H1 (cell line): ENCODE data around the gene KLHL10. TPM values are rescaled to one million over a fixed set of nuclear protein-coding genes. Genes with fewer than 3 reads are reported as not detected.

Source experiments
- CTCF ChIA-PET: fragments of 300-600 bp; sonication (Branson Sonifier 250); formaldehyde crosslinking; loops from one replicate; lab custom pipeline; 2021; ENCODE audit not compliant: partially characterized antibody; lab: Charles Lee
- POLR2A ChIA-PET: fragments of 300-600 bp; sonication (Branson Sonifier 250); formaldehyde crosslinking; loops from one replicate; lab custom pipeline; 2021; ENCODE audit warnings: inconsistent platforms; ENCODE audit not compliant: partially characterized antibody; lab: Charles Lee
- DNase-seq, 2 experiments: peaks; one replicate each; pipeline versions ENCODE4 v3.0.0 to v3.0.0-alpha.2; 2010 to 2022; ENCODE audit warnings: low spot score in 2 of 2, low read depth in 1 of 2, mixed read lengths in 1 of 2
- FAIRE-seq: peaks from 2 replicates; lab custom pipeline; 2011; peaks lifted over from hg19 to GRCh38; lab: Jason Lieb, UNC
- H2AFZ ChIP-seq: 2 replicates; pipeline ENCODE4 v1.8.1; 2012; ENCODE audit warnings: low read length, inconsistent platforms
- H2AK5ac ChIP-seq: 2 replicates; pipeline ENCODE4 v1.6.1; 2013; ENCODE audit warnings: low read depth, low read length
- H2BK120ac ChIP-seq: replicated peaks from 2 replicates; pipeline ENCODE3; 2013; ENCODE audit warnings: low read depth, low read length, inconsistent platforms
- H2BK12ac ChIP-seq: 2 replicates; pipeline ENCODE4 v1.6.1; 2013; ENCODE audit warnings: low read depth, low read length
- H2BK15ac ChIP-seq: 2 replicates; pipeline ENCODE4 v1.6.1; 2013; ENCODE audit warnings: low read length
- H2BK20ac ChIP-seq: 2 replicates; pipeline ENCODE4 v1.6.1; 2013; ENCODE audit warnings: low read length
- H2BK5ac ChIP-seq: 2 replicates; pipeline ENCODE4 v1.6.1; 2013; ENCODE audit warnings: low read depth, low read length
- H3K14ac ChIP-seq: 2 replicates; pipeline ENCODE4 v1.6.1; 2013; ENCODE audit warnings: inconsistent platforms; ENCODE audit not compliant: insufficient read length
- H3K18ac ChIP-seq: 2 replicates; pipeline ENCODE4 v1.6.1; 2013; ENCODE audit warnings: low read length; ENCODE audit errors: extremely low read depth
- H3K23ac ChIP-seq: 2 replicates; pipeline ENCODE4 v1.6.1; 2013; ENCODE audit warnings: inconsistent platforms; ENCODE audit not compliant: insufficient read length
- H3K23me2 ChIP-seq: 2 replicates; pipeline ENCODE4 v1.6.1; 2013; ENCODE audit warnings: low read depth, low read length
- H3K27ac ChIP-seq: 2 replicates; pipeline ENCODE4 v1.6.1; 2011; ENCODE audit warnings: low read depth, low read length, inconsistent platforms
- H3K27me3 ChIP-seq, 4 experiments: replicated peaks in 1 of 4; 1 replicate in 1 of 4; 2 replicates in 3 of 4; pipeline versions ENCODE4 v1.6.1 to v1.8.1; 2011 to 2013; ENCODE audit warnings: low read length in 3 of 4, mild to moderate bottlenecking in 3 of 4, inconsistent platforms in 2 of 4, mixed read lengths in 2 of 4, moderate library complexity in 1 of 4; ENCODE audit not compliant: control insufficient read depth in 3 of 4, insufficient read depth in 3 of 4; ENCODE audit errors: extremely low read depth in 1 of 4
- H3K36me3 ChIP-seq, 4 experiments: 2 replicates each; pipeline versions ENCODE4 v1.6.1 to v1.8.1; 2011 to 2013; ENCODE audit warnings: mild to moderate bottlenecking in 4 of 4, low read length in 3 of 4, moderate library complexity in 2 of 4, control low read depth in 1 of 4, inconsistent platforms in 1 of 4; ENCODE audit not compliant: insufficient read depth in 4 of 4, control insufficient read depth in 2 of 4
- H3K4ac ChIP-seq: replicated peaks from 2 replicates; pipeline ENCODE3; 2013; ENCODE audit warnings: low read length, low read depth, mixed read lengths, inconsistent platforms; ENCODE audit not compliant: insufficient read length
- H3K4me1 ChIP-seq, 4 experiments: replicated peaks in 1 of 4; 1 replicate in 1 of 4; 2 replicates in 3 of 4; pipeline versions ENCODE4 v1.6.1 to v1.8.1; 2011 to 2013; ENCODE audit warnings: low read length in 3 of 4, inconsistent platforms in 2 of 4, mixed read lengths in 1 of 4; ENCODE audit not compliant: insufficient read depth in 4 of 4, control insufficient read depth in 3 of 4
- H3K4me2 ChIP-seq, 2 experiments: 2 replicates each; pipeline versions ENCODE4 v1.6.1 to v1.8.1; 2011 to 2013; ENCODE audit warnings: low read depth in 2 of 2, low read length in 2 of 2, control low read depth in 1 of 2, inconsistent platforms in 1 of 2, mild to moderate bottlenecking in 1 of 2; ENCODE audit not compliant: insufficient read depth in 1 of 2
- H3K4me3 ChIP-seq, 4 experiments: fragments of 200-600, 300-600 bp in 1 of 4; sonication (generic), shearing (Covaris generic), sonication (Bioruptor Twin) in 1 of 4; 2 replicates each; pipeline versions ENCODE4 v1.5.1 to v1.8.1; 2011 to 2016; ENCODE audit warnings: low read length in 4 of 4, low read depth in 3 of 4, control low read depth in 2 of 4, inconsistent platforms in 2 of 4, mild to moderate bottlenecking in 2 of 4, mixed read lengths in 1 of 4, moderate library complexity in 1 of 4; ENCODE audit not compliant: insufficient read depth in 2 of 4; ENCODE audit errors: extremely low read depth in 1 of 4
- H3K56ac ChIP-seq: replicated peaks from 2 replicates; pipeline ENCODE3; 2013; ENCODE audit warnings: low read depth, mild to moderate bottlenecking, mixed read lengths, low read length, inconsistent platforms; ENCODE audit not compliant: insufficient read length
- H3K79me1 ChIP-seq: 2 replicates; pipeline ENCODE4 v1.6.1; 2013; ENCODE audit warnings: low read depth, low read length, control low read depth
- H3K79me2 ChIP-seq, 2 experiments: 2 replicates each; pipeline versions ENCODE4 v1.6.1 to v1.8.1; 2012 to 2013; ENCODE audit warnings: low read length in 2 of 2, mild to moderate bottlenecking in 2 of 2, inconsistent platforms in 1 of 2; ENCODE audit not compliant: insufficient read depth in 2 of 2, control insufficient read depth in 1 of 2
- H3K9ac ChIP-seq, 4 experiments: replicated peaks in 1 of 4; 1 replicate in 1 of 4; 2 replicates in 3 of 4; pipeline versions ENCODE4 v1.6.1 to v1.8.1; 2011 to 2013; ENCODE audit warnings: low read depth in 3 of 4, low read length in 3 of 4, control low read depth in 2 of 4, mild to moderate bottlenecking in 2 of 4, moderate library complexity in 2 of 4, inconsistent platforms in 1 of 4; ENCODE audit errors: extremely low read depth in 1 of 4
- H3K9me3 ChIP-seq, 2 experiments: 2 replicates each; pipeline versions ENCODE4 v1.6.1 to v1.8.1; 2012 to 2013; ENCODE audit warnings: mild to moderate bottlenecking in 2 of 2, moderate library complexity in 2 of 2, control low read depth in 1 of 2, inconsistent platforms in 1 of 2, low read depth in 1 of 2, low read length in 1 of 2, mixed read lengths in 1 of 2; ENCODE audit not compliant: insufficient read depth in 2 of 2
- H4K20me1 ChIP-seq, 2 experiments: replicated peaks in 1 of 2; 2 replicates each; pipeline versions ENCODE3 to v1.8.1; 2011 to 2013; ENCODE audit warnings: inconsistent platforms in 2 of 2, low read length in 2 of 2, mild to moderate bottlenecking in 1 of 2; ENCODE audit not compliant: insufficient read depth in 2 of 2, control insufficient read depth in 1 of 2
- H4K5ac ChIP-seq: 2 replicates; pipeline ENCODE4 v1.6.1; 2013; ENCODE audit warnings: low read length, low read depth, mixed read lengths, inconsistent platforms; ENCODE audit not compliant: insufficient read length
- H4K8ac ChIP-seq: 2 replicates; pipeline ENCODE4 v1.8.0; 2013; ENCODE audit warnings: mild to moderate bottlenecking, moderate library complexity, low read length, inconsistent platforms; ENCODE audit not compliant: insufficient read depth; ENCODE audit errors: extremely low read depth
- H4K91ac ChIP-seq: replicated peaks from 2 replicates; pipeline ENCODE3; 2013; ENCODE audit warnings: low read length, mixed read lengths, inconsistent platforms; ENCODE audit not compliant: insufficient read length
- BCL11A ChIP-seq, 2 experiments: IDR thresholded peaks; one replicate each; pipeline ENCODE4 v1.6.1; 2011; ENCODE audit warnings: low read depth in 2 of 2, low read length in 2 of 2, mild to moderate bottlenecking in 2 of 2
- CHD1 ChIP-seq: IDR thresholded peaks from 2 replicates; pipeline ENCODE4 v1.6.1; 2012; ENCODE audit warnings: low read depth, low read length, improper control_type of control experiment
- E2F6 ChIP-seq: IDR thresholded peaks from 2 replicates; pipeline ENCODE4 v1.6.1; 2012; ENCODE audit warnings: inconsistent platforms
- GTF2F1 ChIP-seq: IDR thresholded peaks from 2 replicates; pipeline ENCODE4 v1.6.1; 2012; ENCODE audit warnings: low read depth, low read length, improper control_type of control experiment, borderline replicate concordance
- KDM4A ChIP-seq: IDR thresholded peaks from one replicate; pipeline ENCODE4 v1.7.1; 2012; ENCODE audit warnings: low read depth, mild to moderate bottlenecking, moderate library complexity, low read length, inconsistent platforms; ENCODE audit not compliant: severe bottlenecking
- SRF ChIP-seq: IDR thresholded peaks from 2 replicates; pipeline ENCODE4 v1.6.1; 2011; ENCODE audit warnings: mild to moderate bottlenecking, low read depth, low read length, moderate library complexity
- WGBS, 2 experiments: shearing (Covaris generic) in 1 of 2; methylation state at CpG; one replicate each; pipeline versions ENCODE4 v1.1.6 to v1.1.7; 2013 to 2015; ENCODE audit warnings: low lambda C conversion rate in 2 of 2, mixed read lengths in 2 of 2, inconsistent platforms in 1 of 2, low coverage in 1 of 2, missing lambda C conversion rate in 1 of 2; ENCODE audit not compliant: insufficient replicate concordance in 2 of 2, insufficient coverage in 1 of 2, insufficient read length in 1 of 2; ENCODE audit errors: extremely low coverage in 1 of 2, missing lambda C conversion rate in 1 of 2; 5-methylcytosine and 5-hydroxymethylcytosine counted together
- polyA plus RNA-seq, 7 experiments: library from polyadenylated mRNA; depleted of rRNA in 3 of 7; stranded (reverse) in 5 of 7; unstranded in 2 of 7; fragments of >200 nt in 5 of 7; fragments of 200-250 nt in 2 of 7; gene quantifications; 1 replicate in 5 of 7; 2 replicates in 1 of 7; 4 replicates in 1 of 7; pipeline versions ENCODE4 v1.2.1 to v1.2.3, GENCODE V29; 2011 to 2013; ENCODE audit warnings: missing spikeins in 2 of 7, mixed read lengths in 2 of 7
- total RNA-seq: library from RNA; stranded (reverse); fragmentation: NEBNext Ultra II Directional; extraction: Animal tissue kit (Norgen Biotek cat#: 25700); gene quantifications from 2 replicates; pipeline ENCODE4 v1.2.1, GENCODE V29; 2021
- TF ChIP-seq, protein P1 (sequence below): IDR thresholded peaks from 2 replicates; pipeline ENCODE4 v1.6.1; 2011; ENCODE audit warnings: low read depth, mild to moderate bottlenecking, low read length; ENCODE audit not compliant: insufficient read depth

Gene KLHL10
- total and polyA plus RNA-seq, 2 of the 8 experiments (the other 6 are each of a cell fraction or from before 2014, with no cell fraction given), result 0.19 to 0.26 TPM

DNA sequence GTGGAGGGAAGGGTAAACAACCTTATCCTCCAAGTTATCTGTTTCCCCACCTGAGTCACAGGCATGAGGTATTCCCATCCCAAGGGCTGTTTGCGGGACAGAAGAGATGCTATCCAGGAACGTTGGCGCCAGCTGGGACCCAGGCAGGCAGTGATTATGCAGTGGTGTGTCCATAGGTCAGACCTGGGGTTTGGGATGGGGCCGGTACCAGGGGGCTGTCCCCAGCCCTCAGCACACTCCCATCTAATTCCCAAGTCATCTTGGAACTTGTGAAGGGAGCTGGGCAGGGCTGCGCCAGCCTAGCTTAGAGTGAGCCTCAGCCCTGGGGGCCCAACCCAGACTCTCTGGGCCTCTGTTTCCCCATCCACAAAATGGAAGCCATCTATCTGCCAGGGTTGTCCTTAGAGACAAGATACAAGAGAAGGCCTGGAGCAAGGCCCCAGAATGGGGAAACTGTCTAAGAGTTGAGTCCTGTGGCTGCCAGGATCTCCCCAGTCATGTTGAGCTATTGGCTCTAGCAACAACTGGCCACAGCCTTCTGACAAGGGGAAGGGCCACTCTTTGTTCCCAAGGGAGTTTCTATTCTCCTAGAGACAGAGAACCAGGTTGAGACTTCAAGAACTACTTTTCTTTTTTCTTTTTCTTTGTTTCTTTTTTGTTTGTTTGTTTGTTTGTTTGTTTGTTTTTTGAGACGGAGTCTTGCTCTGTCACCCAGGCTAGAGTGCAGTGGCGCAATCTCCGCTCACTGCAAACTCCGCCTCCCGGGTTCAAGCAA lies 41.3 kb upstream of the KLHL10 start:
- Histone ChIP-seq H3K23ac (no peak overlapping the region), H3K18ac (no peak overlapping the region), H2AK5ac (no peak overlapping the region), H3K14ac (no peak overlapping the region), H4K91ac (no peak overlapping the region), H3K4me2 (no peak overlapping the region), H3K79me1 (no peaks in the 10 kb centered on the region), H3K9me3 (no peaks in the 10 kb centered on the region), H3K23me2 (peaks cover 2% of the 10 kb centered on the region; the same call in 1 of the 2 replicates), H3K79me2 (no peaks in the 10 kb centered on the region), H3K27ac (no peak overlapping the region), H2BK120ac (no peak overlapping the region), H3K9ac (no peak overlapping the region), H3K4me1 (peaks cover 10 to 29% (median 23%) of the 10 kb centered on the region in 4 experiments), H2BK20ac (no peak overlapping the region), H2AFZ (no peak overlapping the region), H3K56ac (no peak overlapping the region), H3K36me3 (no peaks in the 10 kb centered on the region), H2BK5ac (no peak overlapping the region), H4K5ac (no peak overlapping the region), H3K4ac (no peak overlapping the region), H2BK12ac (no peak overlapping the region), H2BK15ac (no peak overlapping the region), H3K4me3 (no peak overlapping the region), H4K8ac (0 out of 2 replicates have a peak overlapping the region, but pooled peaks have one; percentile 3), H4K20me1 (no peaks in the 10 kb centered on the region), H3K27me3 (peaks cover 0 to 4% (median 2%) of the 10 kb centered on the region in 4 experiments; a peak in 4 of 7 replicates)
- TF ChIP-seq SRF (no peak), E2F6 (no peak), KDM4A (no peak), GTF2F1 (no peak), BCL11A (IDR thresholded peaks at IDR 0.05; ENCODE audit: low read depth in 2 of 2, low read length in 2 of 2) (no peak), CHD1 (no peak)
- TF ChIP-seq, protein P1, sequence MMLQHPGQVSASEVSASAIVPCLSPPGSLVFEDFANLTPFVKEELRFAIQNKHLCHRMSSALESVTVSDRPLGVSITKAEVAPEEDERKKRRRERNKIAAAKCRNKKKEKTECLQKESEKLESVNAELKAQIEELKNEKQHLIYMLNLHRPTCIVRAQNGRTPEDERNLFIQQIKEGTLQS, result no peak
- FAIRE-seq (no peak), DNase-seq (no peak)
- POLR2A ChIA-PET, result interaction anchor here (0.7 to 4.2 kb wide), 6 partner anchors 9 to 108 kb away, joined by 3 to 41 read pairs (median 3); partner anchors contain the start of gene JUP
- 91% methylated on average over 10 of the region's 10 CpGs; no CpG with 5 or more reads in 1 of the 2 experiments for WGBS, 2 experiments
- CTCF ChIA-PET, result interaction anchor here (0.6 to 10.9 kb wide), 6 partner anchors 8 to 168 kb away, joined by 3 to 149 read pairs (median 3); partner anchors contain the start of gene JUP
